ENCODE measurements around the gene TAF11L14.
"Not testable (repeated sequence)": the region's sequence is repeated elsewhere in the genome, so short reads cannot be mapped to it uniquely, and the experiment has no call there.

Gene TAF11L14

GRCh38 chr5:17619354-17619753 lies 14.9 kb upstream of the TAF11L14 start:
- CTCF ChIA-PET, result interaction anchor here (0.6 kb wide), 1 partner anchor 113 kb away, joined by 8 read pairs; no protein-coding TSS in a partner anchor
- TF ChIP-seq PKNOX1 (IDR thresholded peaks at IDR 0.05) (no peak), ELF4 (IDR thresholded peaks at IDR 0.05) (no peak), LEF1 (IDR thresholded peaks at IDR 0.05; ENCODE audit: borderline replicate concordance) (no peak), FOXA1 (IDR thresholded peaks at IDR 0.05) (no peak), TARDBP (IDR thresholded peaks at IDR 0.05) (no peak), FOXK2 (IDR thresholded peaks at IDR 0.05) (no peak), SP1 (IDR thresholded peaks at IDR 0.05) (no peak), L3MBTL2 (conservative IDR thresholded peaks at IDR 0.05) (no peak), ARNT (IDR thresholded peaks at IDR 0.05) (no peak), SUZ12 (IDR thresholded peaks at IDR 0.05) (no peak), FOXM1 (IDR thresholded peaks at IDR 0.05; ENCODE audit: borderline replicate concordance) (no peak), HDGF (IDR thresholded peaks at IDR 0.05; ENCODE audit: borderline replicate concordance) (no peak), BHLHE40 (IDR thresholded peaks at IDR 0.05; ENCODE audit: borderline replicate concordance) (no peak), ZNF384 (IDR thresholded peaks at IDR 0.05) (no peak), CTBP1 (IDR thresholded peaks at IDR 0.05; ENCODE audit: borderline replicate concordance) (no peak), NFRKB (IDR thresholded peaks at IDR 0.05) (no peak)
- DNase-seq (ENCODE audit: extremely low spot score), result no peak
- POLR2A ChIA-PET, result no interaction called here

GRCh38 chr5:17620627-17621026 lies 13.6 kb upstream of the TAF11L14 start:
- peak; percentile 16 for DNase-seq (ENCODE audit: extremely low spot score)
- ChIA-PET CTCF (no interaction called here), POLR2A (no interaction called here)
- TF ChIP-seq PKNOX1 (IDR thresholded peaks at IDR 0.05) (no peak), CTBP1 (IDR thresholded peaks at IDR 0.05; ENCODE audit: borderline replicate concordance) (no peak), ELF4 (IDR thresholded peaks at IDR 0.05) (no peak), SP1 (IDR thresholded peaks at IDR 0.05) (no peak), HDGF (IDR thresholded peaks at IDR 0.05; ENCODE audit: borderline replicate concordance) (no peak), NFRKB (IDR thresholded peaks at IDR 0.05) (no peak), ZNF384 (IDR thresholded peaks at IDR 0.05) (no peak), FOXA1 (IDR thresholded peaks at IDR 0.05) (no peak), L3MBTL2 (conservative IDR thresholded peaks at IDR 0.05) (no peak)

GRCh38 chr5:17625686-17626085 lies 8.6 kb upstream of the TAF11L14 start:
- CTCF ChIA-PET, result no interaction called here
- POLR2A ChIA-PET, result no interaction called here
- no peak for TF ChIP-seq L3MBTL2 (conservative IDR thresholded peaks at IDR 0.05)
- no peak for TF ChIP-seq ARNT (IDR thresholded peaks at IDR 0.05)
- TF ChIP-seq FOXK2 (IDR thresholded peaks at IDR 0.05), result no peak
- TF ChIP-seq BHLHE40 (IDR thresholded peaks at IDR 0.05; ENCODE audit: borderline replicate concordance), result no peak
- no peak for TF ChIP-seq CTBP1 (IDR thresholded peaks at IDR 0.05; ENCODE audit: borderline replicate concordance)
- DNase-seq (ENCODE audit: extremely low spot score), result no peak

GRCh38 chr5:17631788-17632187 lies 2.5 kb upstream of the TAF11L14 start, which contains the start of gene TAF11L13:
TSS of gene TAF11L13 (plus strand) at chr5:17632088.
- CTCF ChIA-PET; POLR2A ChIA-PET; DNase-seq (ENCODE audit: extremely low spot score): not testable (repeated sequence)

GRCh38 chr5:17649232-17649631 lies 15.0 kb downstream of the TAF11L14 start:
- DNase-seq (ENCODE audit: extremely low spot score); POLR2A ChIA-PET: not testable (repeated sequence)
- CTCF ChIA-PET, result interaction anchor here (0.6 to 0.7 kb wide), 2 partner anchors 280 to 433 kb away, joined by 4 to 5 read pairs; no protein-coding TSS in a partner anchor

GRCh38 chr5:17655201-17655759 lies 21.0 kb downstream of the TAF11L14 start:
- DNase-seq (ENCODE audit: extremely low spot score); POLR2A ChIA-PET; CTCF ChIA-PET: not testable (repeated sequence)

- no peak for TF ChIP-seq LEF1 (IDR thresholded peaks at IDR 0.05; ENCODE audit: borderline replicate concordance)
- no peak for TF ChIP-seq FOXK2 (IDR thresholded peaks at IDR 0.05)
- no peak for TF ChIP-seq ZNF384 (IDR thresholded peaks at IDR 0.05)
- no peak for TF ChIP-seq PKNOX1 (IDR thresholded peaks at IDR 0.05)
- no peak for TF ChIP-seq BHLHE40 (IDR thresholded peaks at IDR 0.05; ENCODE audit: borderline replicate concordance)
- TF ChIP-seq NFRKB (IDR thresholded peaks at IDR 0.05), result no peak
- TF ChIP-seq L3MBTL2 (conservative IDR thresholded peaks at IDR 0.05), result no peak
- TF ChIP-seq SP1 (IDR thresholded peaks at IDR 0.05), result no peak
- TF ChIP-seq ELF4 (IDR thresholded peaks at IDR 0.05), result no peak
- no peak for TF ChIP-seq HDGF (IDR thresholded peaks at IDR 0.05; ENCODE audit: borderline replicate concordance)
- no peak for TF ChIP-seq CTBP1 (IDR thresholded peaks at IDR 0.05; ENCODE audit: borderline replicate concordance)
- TF ChIP-seq SUZ12 (IDR thresholded peaks at IDR 0.05), result no peak
- TF ChIP-seq ARNT (IDR thresholded peaks at IDR 0.05), result no peak
- no peak for TF ChIP-seq FOXM1 (IDR thresholded peaks at IDR 0.05; ENCODE audit: borderline replicate concordance)
- no peak for TF ChIP-seq FOXA1 (IDR thresholded peaks at IDR 0.05)
- no peak for TF ChIP-seq TARDBP (IDR thresholded peaks at IDR 0.05)
- ChIA-PET CTCF (no interaction called here), POLR2A (no interaction called here)
Observed at GRCh38 chr5:17655921-17656320, 21.7 kb downstream of the TAF11L14 start.

More at GRCh38 chr5:17655921-17656320, 21.7 kb downstream of the TAF11L14 start:
- DNase-seq (ENCODE audit: extremely low spot score), result no peak
